Astrocyte (in vitro differentiated cells and primary cell): ENCODE results near the gene WWC2. TPM values are rescaled to one million over a fixed set of nuclear protein-coding genes. Genes with fewer than 3 reads are reported as not detected.

Source experiments
- DNase-seq: peaks from one replicate; pipeline ENCODE4 v3.0.0-alpha.2; 2010; ENCODE audit warnings: low read depth
- FAIRE-seq: peaks from 2 replicates; lab custom pipeline; 2011; peaks lifted over from hg19 to GRCh38; lab: Jason Lieb, UNC
- H2AFZ ChIP-seq: 2 replicates; pipeline ENCODE4 v1.6.0; 2012; ENCODE audit warnings: low read depth, low read length, inconsistent platforms
- H3K27ac ChIP-seq: 2 replicates; pipeline ENCODE4 v1.5.1; 2011; ENCODE audit warnings: low read depth, low read length, inconsistent platforms
- H3K27me3 ChIP-seq: 2 replicates; pipeline ENCODE4 v1.6.0; 2011; ENCODE audit warnings: low read length, inconsistent platforms; ENCODE audit not compliant: insufficient read depth
- H3K36me3 ChIP-seq: 2 replicates; pipeline ENCODE4 v1.5.1; 2011; ENCODE audit warnings: low read length, inconsistent platforms; ENCODE audit not compliant: insufficient read depth
- H3K4me1 ChIP-seq: 2 replicates; pipeline ENCODE4 v1.5.1; 2011; ENCODE audit warnings: low read length, inconsistent platforms; ENCODE audit not compliant: insufficient read depth
- H3K4me2 ChIP-seq: 2 replicates; pipeline ENCODE4 v1.6.0; 2012; ENCODE audit warnings: low read length, inconsistent platforms
- H3K4me3 ChIP-seq: 2 replicates; pipeline ENCODE4 v1.5.1; 2011; ENCODE audit warnings: low read depth, mild to moderate bottlenecking, low read length, inconsistent platforms; ENCODE audit not compliant: insufficient read depth
- H3K79me2 ChIP-seq: 2 replicates; pipeline ENCODE4 v1.6.0; 2012; ENCODE audit warnings: mild to moderate bottlenecking, low read length, inconsistent platforms; ENCODE audit not compliant: insufficient read depth
- H3K9ac ChIP-seq: 2 replicates; pipeline ENCODE4 v1.6.0; 2012; ENCODE audit warnings: mild to moderate bottlenecking, low read length, inconsistent platforms
- H3K9me3 ChIP-seq: 2 replicates; pipeline ENCODE4 v1.5.1; 2012; ENCODE audit warnings: low read depth, mild to moderate bottlenecking, low read length, inconsistent platforms; ENCODE audit not compliant: insufficient read depth
- H4K20me1 ChIP-seq: 2 replicates; pipeline ENCODE4 v1.6.0; 2012; ENCODE audit warnings: low read length, inconsistent platforms; ENCODE audit not compliant: insufficient read depth
- H3K27ac Mint-ChIP-seq: one replicate; pipeline ENCODE4 v1.8.0; 2021; ENCODE audit warnings: mild to moderate bottlenecking, mixed read lengths; ENCODE audit not compliant: unreplicated experiment
- H3K27me3 Mint-ChIP-seq: one replicate; pipeline ENCODE4 v1.8.0; 2021; ENCODE audit warnings: low read depth, mixed read lengths; ENCODE audit not compliant: unreplicated experiment
- H3K36me3 Mint-ChIP-seq: one replicate; pipeline ENCODE4 v1.8.0; 2021; ENCODE audit warnings: low read depth, mixed read lengths; ENCODE audit not compliant: unreplicated experiment
- H3K4me1 Mint-ChIP-seq: one replicate; pipeline ENCODE4 v1.8.0; 2021; ENCODE audit warnings: low read depth, mixed read lengths; ENCODE audit not compliant: unreplicated experiment
- H3K4me3 Mint-ChIP-seq: one replicate; pipeline ENCODE4 v1.8.0; 2021; ENCODE audit warnings: mild to moderate bottlenecking, moderate library complexity, mixed read lengths; ENCODE audit not compliant: unreplicated experiment
- H3K9me3 Mint-ChIP-seq: one replicate; pipeline ENCODE4 v1.8.0; 2021; ENCODE audit warnings: mild to moderate bottlenecking, mixed read lengths; ENCODE audit not compliant: unreplicated experiment
- CTCF ChIP-seq: IDR thresholded peaks from 2 replicates; pipeline ENCODE4 v1.5.1; 2011; ENCODE audit warnings: low read depth, mild to moderate bottlenecking, inconsistent platforms, low read length, moderate library complexity; ENCODE audit not compliant: insufficient read depth
- EZH2 ChIP-seq: IDR thresholded peaks from 2 replicates; pipeline ENCODE4 v1.6.1; 2012; ENCODE audit warnings: mild to moderate bottlenecking, low read length, inconsistent platforms; ENCODE audit not compliant: insufficient read depth
- total RNA-seq: library from RNA; stranded (reverse); gene quantifications from 2 replicates; pipeline ENCODE4 v1.2.1, GENCODE V29; 2021

The WWC2 gene
- total RNA-seq, 1 donor from 2014 or later, result 62.6 TPM

GRCh38 chr4:183107891-183108459 lies 8.9 kb downstream of the WWC2 start:
- Histone ChIP-seq H2AFZ (no peak overlapping the region), H3K4me2 (no peak overlapping the region), H3K9ac (no peak overlapping the region), H3K4me1 (no peaks in the 10 kb centered on the region), H3K27ac (no peak overlapping the region), H3K79me2 (peaks cover 99% of the 10 kb centered on the region), H3K4me3 (no peak overlapping the region), H3K9me3 (no peaks in the 10 kb centered on the region), H3K36me3 (no peaks in the 10 kb centered on the region), H4K20me1 (peaks cover 62% of the 10 kb centered on the region), H3K27me3 (no peaks in the 10 kb centered on the region)
- Mint-ChIP-seq H3K27ac (no peak overlapping the region), H3K4me3 (no peak overlapping the region), H3K36me3 (peaks cover 3% of the 10 kb centered on the region), H3K27me3 (no peaks in the 10 kb centered on the region), H3K9me3 (no peaks in the 10 kb centered on the region), H3K4me1 (peaks cover 16% of the 10 kb centered on the region)
- DNase-seq (no peak), FAIRE-seq (no peak)
- TF ChIP-seq CTCF, result no peak
- TF ChIP-seq EZH2, result no peak

- no peaks in the 10 kb centered on the region for H3K9me3 Mint-ChIP-seq
- DNase-seq (no peak), FAIRE-seq (no peak)
- H3K36me3 ChIP-seq, result no peaks in the 10 kb centered on the region
- H3K27me3 Mint-ChIP-seq, result no peaks in the 10 kb centered on the region
- peaks cover 72% of the 10 kb centered on the region for H4K20me1 ChIP-seq
- peaks cover 20% of the 10 kb centered on the region for H3K4me1 Mint-ChIP-seq
- TF ChIP-seq CTCF (no peak), EZH2 (no peak)
- H3K79me2 ChIP-seq, result peaks cover 99% of the 10 kb centered on the region
- no peak overlapping the region for H3K4me2 ChIP-seq
- no peaks in the 10 kb centered on the region for H3K4me1 ChIP-seq
- H3K9ac ChIP-seq, result no peak overlapping the region
- no peak overlapping the region for H2AFZ ChIP-seq
- H3K9me3 ChIP-seq, result no peaks in the 10 kb centered on the region
- H3K27ac Mint-ChIP-seq, result no peak overlapping the region
- no peak overlapping the region for H3K4me3 Mint-ChIP-seq
- no peaks in the 10 kb centered on the region for H3K27me3 ChIP-seq
- peaks cover 3% of the 10 kb centered on the region for H3K36me3 Mint-ChIP-seq
- H3K4me3 ChIP-seq, result no peak overlapping the region
- H3K27ac ChIP-seq, result no peak overlapping the region
Observed at GRCh38 chr4:183110244-183110643, 11.2 kb downstream of the WWC2 start.

GRCh38 chr4:183111452-183111885 lies 12.4 kb downstream of the WWC2 start:
- Histone ChIP-seq H3K4me3 (no peak overlapping the region), H3K36me3 (no peaks in the 10 kb centered on the region), H3K27ac (no peak overlapping the region), H4K20me1 (peaks cover 80% of the 10 kb centered on the region), H2AFZ (no peak overlapping the region), H3K4me1 (no peaks in the 10 kb centered on the region), H3K4me2 (no peak overlapping the region), H3K79me2 (peaks cover 100% of the 10 kb centered on the region), H3K27me3 (no peaks in the 10 kb centered on the region), H3K9me3 (no peaks in the 10 kb centered on the region), H3K9ac (no peak overlapping the region)
- H3K4me1 Mint-ChIP-seq, result peaks cover 30% of the 10 kb centered on the region
- no peaks in the 10 kb centered on the region for H3K9me3 Mint-ChIP-seq
- FAIRE-seq, result no peak
- no peak for TF ChIP-seq EZH2
- no peak for TF ChIP-seq CTCF
- H3K27ac Mint-ChIP-seq, result no peak overlapping the region
- no peak for DNase-seq
- no peaks in the 10 kb centered on the region for H3K27me3 Mint-ChIP-seq
- peaks cover 6% of the 10 kb centered on the region for H3K36me3 Mint-ChIP-seq
- no peak overlapping the region for H3K4me3 Mint-ChIP-seq
